ENCODE measurements around the gene CRACR2A.

The CRACR2A gene

DNA sequence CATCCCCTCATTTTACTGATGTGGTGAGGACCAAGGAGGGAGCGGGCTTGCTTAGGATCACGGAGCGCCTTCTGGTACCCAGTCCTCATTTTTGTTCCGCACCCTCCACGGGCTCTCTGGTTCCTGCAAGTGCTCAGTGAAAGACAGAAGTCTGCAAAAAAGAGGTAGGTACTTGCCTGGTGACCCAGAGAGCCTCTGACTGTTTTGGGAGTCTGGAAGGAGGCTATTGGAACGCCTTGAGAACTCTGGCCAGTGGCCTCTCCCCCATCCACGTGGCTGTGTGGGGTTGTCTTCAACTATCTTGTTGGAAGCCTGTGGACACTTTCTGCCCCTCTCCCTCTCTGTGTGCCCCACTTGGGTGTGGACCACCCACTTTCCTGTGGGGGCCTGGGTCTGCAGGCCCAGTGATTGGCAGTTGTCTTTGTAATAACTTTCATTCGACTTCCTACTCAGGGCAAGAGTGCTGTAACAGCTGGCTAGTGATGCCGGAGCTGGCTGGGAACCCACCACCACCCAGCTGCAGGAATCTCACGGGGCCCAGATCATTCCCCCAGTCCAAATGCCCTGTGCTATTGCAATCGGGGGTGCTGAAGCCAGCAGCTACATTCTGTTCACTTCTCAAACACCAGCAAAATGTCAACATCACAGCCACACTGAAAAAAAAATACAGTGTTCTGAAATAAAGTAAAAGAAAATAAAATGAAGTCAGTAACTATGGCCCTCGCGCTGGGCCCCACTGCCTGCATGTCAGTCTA is 139.1 kb downstream of the CRACR2A start:
- DNase-seq = no peak

GRCh38 chr12:3611860-3612703 is 140.8 kb downstream of the CRACR2A start:
- DNase-seq = no peak

DNA sequence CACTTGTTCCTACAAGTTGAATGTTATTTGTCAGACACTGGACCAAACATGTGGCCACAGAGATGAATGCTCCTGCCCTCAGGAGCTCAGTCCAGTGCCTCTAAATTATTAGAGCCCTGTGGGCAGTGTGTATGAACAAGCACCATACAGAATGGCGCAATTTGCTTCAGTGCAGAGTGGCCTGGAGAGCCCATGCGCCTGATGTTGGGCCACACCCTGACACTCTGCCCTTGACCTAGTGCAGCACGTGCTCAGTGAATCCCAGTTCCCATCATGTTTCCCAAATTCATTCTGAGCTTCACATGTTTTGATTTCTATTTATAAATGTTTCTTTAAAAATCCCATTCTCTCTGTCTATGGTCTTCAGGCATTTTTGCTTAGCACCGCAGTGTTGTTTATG is 145.1 kb downstream of the CRACR2A start:
- DNase-seq = no peak

- DNase-seq = peak; percentile 82
These were observed 145.7 kb downstream of the CRACR2A start for GRCh38 chr12:3607039-3607720.

GRCh38 chr12:3606128-3606527 is 146.8 kb downstream of the CRACR2A start:
- DNase-seq = no peak

DNA sequence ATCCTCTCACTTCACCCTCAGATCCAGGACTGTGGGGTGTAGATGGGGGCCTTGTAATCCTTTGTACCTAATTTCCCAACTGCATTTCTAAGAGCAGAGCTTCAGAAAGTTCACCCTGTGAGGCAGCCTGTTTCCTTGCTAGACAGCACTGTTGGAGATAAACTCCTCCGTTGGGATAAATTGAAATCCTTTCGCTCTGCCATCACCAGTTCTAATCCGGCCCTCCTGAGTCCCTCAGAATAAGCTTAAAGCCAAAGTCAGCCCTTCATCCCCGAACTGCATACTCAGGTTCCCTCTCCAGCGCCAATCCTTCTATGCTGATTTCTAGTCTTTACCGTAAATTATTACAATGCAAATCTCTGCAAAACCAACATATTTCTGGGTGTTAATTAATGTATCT is 147.2 kb downstream of the CRACR2A start:
- no peak for DNase-seq

GRCh38 chr12:3604748-3605586 is 147.9 kb downstream of the CRACR2A start:
- DNase-seq = peak; percentile 75

- no peak for DNase-seq
These were observed 148.6 kb downstream of the CRACR2A start for GRCh38 chr12:3604286-3604685.

GRCh38 chr12:3603576-3603975 is 149.3 kb downstream of the CRACR2A start:
- no peak for DNase-seq

DNA sequence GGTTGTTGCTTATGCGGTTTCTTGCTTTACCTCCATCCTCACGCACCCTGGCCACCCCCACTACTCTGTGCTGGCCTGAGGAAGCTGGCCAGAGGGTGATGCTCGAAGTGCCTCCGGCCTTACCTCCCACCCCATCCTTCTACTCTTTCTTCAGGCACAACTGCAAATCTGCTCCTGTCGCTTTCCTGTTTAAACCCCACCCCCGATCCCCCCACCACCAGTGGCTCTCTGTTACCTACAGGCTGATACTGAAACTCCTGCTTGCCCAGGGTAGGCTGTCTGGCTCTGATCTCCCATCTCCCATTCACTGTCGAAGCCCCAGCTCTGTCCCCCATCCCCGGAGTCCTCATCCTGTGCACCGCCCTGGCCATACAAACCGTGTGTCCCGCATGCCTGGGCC is 150.4 kb downstream of the CRACR2A start:
- no peak for DNase-seq

- no peak for DNase-seq
These were observed 151.3 kb downstream of the CRACR2A start for GRCh38 chr12:3601461-3602150.

DNA sequence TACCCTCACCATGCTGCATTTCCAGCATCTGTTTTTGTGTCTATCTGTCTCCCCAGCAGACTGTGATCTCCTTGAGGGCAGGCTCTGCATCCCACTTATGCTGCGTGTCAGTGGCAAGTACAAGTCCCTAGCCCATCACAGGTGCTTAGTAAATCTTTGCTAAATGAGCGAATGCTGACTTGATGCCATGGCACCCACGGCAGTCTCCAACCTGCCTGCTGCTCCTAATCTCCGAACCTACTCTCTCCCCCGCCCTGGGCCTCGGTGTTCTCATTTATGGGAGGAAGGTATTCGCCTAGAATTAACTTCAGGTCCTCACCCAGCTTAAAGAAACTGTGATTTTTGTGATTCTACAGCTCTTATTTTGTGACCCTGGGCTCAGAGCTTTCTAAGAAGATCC is 152.0 kb downstream of the CRACR2A start:
- no peak for DNase-seq

DNA sequence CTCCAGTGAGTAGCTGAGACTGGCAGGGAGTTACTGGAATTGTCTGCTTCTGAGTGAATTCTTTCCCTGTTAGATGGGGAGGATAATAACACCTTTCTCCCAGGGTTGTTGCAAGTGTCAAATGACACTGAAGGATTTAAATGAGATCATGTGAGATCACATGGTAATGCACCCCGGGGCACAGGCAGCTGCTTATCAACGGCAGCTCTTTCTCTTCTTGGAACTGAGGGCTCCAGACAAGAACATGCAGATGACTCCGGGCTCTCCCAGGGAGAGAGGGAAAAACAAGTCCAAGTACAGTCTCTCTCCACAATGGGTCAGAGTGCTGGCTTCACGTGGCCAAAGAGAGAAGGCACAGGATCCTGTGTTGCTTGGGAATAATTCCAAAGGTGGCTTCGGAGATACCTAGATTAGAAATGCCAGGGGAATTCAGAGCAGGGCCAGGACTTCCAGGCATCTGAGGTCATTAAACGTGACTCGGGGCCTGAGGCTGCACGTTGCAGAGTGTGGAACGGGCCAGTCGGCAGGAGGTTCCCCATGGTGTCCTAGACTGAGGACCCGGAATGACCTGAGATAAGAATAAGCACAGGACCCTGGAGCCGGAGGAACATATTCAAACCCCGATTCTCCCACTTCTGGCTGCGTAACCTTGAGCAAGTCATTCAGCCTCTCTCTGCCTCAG is 152.7 kb downstream of the CRACR2A start:
- peak; percentile 53 for DNase-seq

- DNase-seq = no peak
These were observed 153.7 kb downstream of the CRACR2A start for GRCh38 chr12:3598896-3599860.

GRCh38 chr12:3597526-3598210 is 155.2 kb downstream of the CRACR2A start:
- DNase-seq = no peak

DNA sequence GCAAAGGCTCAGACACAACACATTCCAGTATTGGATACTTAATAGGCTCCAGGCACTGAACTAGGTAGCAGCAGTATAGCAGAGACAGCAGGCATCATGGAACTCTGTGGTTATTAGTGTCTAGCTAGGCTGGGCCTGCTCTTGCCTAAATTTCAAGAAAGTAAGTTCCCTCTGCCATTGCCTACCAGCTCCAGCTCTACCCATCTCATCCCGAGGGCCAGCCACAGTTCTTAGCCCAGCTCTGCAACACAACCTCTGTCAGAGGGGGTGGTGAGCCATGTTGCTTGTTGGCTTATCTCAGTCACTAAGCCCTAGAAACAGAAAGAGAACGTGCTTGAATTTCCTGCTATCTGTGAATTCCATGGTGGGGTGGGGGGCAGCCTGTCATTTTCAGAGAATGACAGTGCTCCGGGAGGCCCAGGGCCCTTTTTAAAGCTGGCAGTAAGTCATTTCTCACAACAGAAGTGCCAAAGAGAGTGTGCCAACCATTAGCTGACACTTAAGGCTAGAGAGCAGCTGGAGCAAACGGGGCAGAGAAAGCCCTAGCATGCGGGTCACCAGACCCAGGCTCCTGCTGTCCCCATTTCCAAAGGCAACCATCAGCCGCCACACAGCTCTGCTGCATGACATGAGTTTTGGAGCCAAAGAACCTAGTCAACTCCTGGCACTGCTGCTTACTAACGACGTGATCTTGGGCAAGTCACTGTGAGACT is 156.1 kb downstream of the CRACR2A start:
- DNase-seq = no peak

DNA sequence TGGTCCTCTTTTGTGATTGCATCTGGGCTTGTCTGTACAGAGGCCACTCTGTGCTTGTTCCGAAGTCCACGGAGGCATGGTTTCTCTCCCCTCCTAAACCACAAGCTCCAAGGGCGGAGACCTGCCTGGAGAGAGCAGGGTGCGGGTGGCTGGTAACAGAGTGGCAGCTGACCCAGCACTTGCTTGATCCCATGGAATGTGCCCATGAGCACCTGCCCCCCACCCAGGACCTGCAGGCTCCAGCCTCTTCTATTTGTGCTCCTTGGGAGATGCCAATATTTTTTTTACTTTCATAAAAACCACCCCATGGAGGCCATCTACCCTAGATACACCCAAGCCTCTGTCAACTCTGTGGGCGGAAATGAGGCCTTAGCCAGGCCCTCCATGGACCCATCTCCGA is 157.2 kb downstream of the CRACR2A start:
- DNase-seq = no peak

- no peak for DNase-seq
These were observed 157.9 kb downstream of the CRACR2A start for GRCh38 chr12:3594966-3595365.

DNA sequence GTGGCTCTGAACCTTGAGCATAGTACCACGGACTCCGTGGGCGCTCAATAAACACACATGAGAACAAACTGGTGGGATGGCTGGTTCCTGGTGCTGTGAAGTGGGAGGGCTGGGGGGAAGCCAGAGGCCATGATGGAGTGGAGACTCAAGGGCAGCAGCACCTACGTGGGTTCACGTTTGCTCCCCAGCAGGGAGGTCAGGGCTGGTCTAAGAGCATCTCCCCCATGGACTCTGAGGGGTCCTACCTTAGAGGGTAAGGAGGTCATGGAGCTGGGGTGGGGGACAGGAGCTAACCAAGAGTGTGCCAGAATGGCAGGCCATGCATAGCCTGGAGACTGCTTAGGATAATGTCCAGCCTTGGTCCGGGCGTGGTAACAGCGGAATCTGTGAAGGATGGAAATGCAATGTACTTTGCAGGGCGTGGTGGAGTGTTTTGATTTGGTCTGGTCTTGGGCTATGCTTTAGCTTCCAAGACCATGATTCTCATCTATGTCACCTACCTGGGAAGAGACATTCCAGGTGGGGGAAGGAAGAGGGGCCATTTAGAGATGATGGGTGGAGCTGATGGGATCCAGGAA is 158.9 kb downstream of the CRACR2A start:
- DNase-seq = no peak

Data from NCI-H2227 treated with DMSO at 0.1 percent for 48 hours (cell line).